OCI-LY7 (cell line): ENCODE measurements around the gene PPP3CA.

Experiments used
- EZH2phosphoT487 ChIP-seq: fragments of 200-600 bp; sonication (generic); IDR thresholded peaks from 2 replicates; pipeline ENCODE4 v1.6.1; 2018; ENCODE audit warnings: low read depth, borderline replicate concordance, mild to moderate bottlenecking, mixed run types, antibody characterized with exemption, low read length, moderate library complexity, mixed read lengths
- TF ChIP-seq, protein P1 (sequence below): fragments of 200-600 bp; sonication (generic); conservative IDR thresholded peaks from 2 replicates; pipeline ENCODE4 v1.5.1; 2014; ENCODE audit warnings: mild to moderate bottlenecking, antibody characterized with exemption, low read length, moderate library complexity, mixed read lengths

DNA sequence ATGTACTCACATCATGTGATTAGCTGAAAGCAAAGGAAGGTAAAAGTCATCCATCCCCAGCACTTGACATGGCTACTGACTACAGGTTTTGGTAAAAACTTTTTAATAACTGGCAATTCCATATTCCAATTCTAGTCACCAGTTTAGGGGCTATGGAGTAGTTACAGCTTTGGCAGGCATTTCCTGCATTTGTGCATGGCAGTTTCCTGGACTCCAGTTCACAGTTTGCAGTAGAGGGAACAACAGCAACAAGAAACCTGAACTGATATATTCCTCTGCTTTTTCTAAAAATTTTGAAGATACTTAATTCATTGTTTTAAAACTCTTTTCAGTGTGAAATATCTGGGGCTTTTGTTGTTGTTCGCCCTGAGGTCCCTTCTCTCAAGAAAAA is 184.3 kb downstream of the PPP3CA start:
- no peak for TF ChIP-seq EZH2phosphoT487
- TF ChIP-seq, protein P1, sequence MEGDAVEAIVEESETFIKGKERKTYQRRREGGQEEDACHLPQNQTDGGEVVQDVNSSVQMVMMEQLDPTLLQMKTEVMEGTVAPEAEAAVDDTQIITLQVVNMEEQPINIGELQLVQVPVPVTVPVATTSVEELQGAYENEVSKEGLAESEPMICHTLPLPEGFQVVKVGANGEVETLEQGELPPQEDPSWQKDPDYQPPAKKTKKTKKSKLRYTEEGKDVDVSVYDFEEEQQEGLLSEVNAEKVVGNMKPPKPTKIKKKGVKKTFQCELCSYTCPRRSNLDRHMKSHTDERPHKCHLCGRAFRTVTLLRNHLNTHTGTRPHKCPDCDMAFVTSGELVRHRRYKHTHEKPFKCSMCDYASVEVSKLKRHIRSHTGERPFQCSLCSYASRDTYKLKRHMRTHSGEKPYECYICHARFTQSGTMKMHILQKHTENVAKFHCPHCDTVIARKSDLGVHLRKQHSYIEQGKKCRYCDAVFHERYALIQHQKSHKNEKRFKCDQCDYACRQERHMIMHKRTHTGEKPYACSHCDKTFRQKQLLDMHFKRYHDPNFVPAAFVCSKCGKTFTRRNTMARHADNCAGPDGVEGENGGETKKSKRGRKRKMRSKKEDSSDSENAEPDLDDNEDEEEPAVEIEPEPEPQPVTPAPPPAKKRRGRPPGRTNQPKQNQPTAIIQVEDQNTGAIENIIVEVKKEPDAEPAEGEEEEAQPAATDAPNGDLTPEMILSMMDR, result no peak
